HG02852 (cell line): ENCODE results near the gene BBS1.

Experiments used
- ATAC-seq: cut with Tn5 transposase; IDR thresholded peaks from one replicate; pipeline ENCODE4 v1.9.1; 2021; ENCODE audit warnings: mild to moderate bottlenecking, moderate library complexity; ENCODE audit not compliant: unreplicated experiment

BBS1 gene

DNA sequence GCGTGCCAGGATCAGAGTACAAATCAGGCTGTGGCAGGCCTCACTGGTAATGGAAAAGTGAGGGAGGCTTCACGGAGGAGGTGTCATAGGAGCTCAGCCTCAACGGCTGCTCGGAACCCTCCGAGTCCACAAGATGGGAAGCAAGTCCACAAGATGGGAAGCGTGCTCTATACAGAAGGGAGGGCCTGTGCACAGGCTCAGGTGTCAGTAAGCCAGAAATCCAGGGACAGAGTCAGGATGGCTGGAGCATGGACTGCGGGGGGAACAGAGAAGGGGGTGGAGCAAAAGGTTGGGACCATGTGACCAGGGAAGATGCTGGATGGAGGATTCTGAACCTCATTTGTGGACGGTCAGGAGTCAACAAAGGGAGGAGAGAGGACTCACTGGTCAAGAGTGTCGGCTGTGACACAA lies 33.6 kb upstream of the BBS1 start:
- no peak for ATAC-seq

DNA sequence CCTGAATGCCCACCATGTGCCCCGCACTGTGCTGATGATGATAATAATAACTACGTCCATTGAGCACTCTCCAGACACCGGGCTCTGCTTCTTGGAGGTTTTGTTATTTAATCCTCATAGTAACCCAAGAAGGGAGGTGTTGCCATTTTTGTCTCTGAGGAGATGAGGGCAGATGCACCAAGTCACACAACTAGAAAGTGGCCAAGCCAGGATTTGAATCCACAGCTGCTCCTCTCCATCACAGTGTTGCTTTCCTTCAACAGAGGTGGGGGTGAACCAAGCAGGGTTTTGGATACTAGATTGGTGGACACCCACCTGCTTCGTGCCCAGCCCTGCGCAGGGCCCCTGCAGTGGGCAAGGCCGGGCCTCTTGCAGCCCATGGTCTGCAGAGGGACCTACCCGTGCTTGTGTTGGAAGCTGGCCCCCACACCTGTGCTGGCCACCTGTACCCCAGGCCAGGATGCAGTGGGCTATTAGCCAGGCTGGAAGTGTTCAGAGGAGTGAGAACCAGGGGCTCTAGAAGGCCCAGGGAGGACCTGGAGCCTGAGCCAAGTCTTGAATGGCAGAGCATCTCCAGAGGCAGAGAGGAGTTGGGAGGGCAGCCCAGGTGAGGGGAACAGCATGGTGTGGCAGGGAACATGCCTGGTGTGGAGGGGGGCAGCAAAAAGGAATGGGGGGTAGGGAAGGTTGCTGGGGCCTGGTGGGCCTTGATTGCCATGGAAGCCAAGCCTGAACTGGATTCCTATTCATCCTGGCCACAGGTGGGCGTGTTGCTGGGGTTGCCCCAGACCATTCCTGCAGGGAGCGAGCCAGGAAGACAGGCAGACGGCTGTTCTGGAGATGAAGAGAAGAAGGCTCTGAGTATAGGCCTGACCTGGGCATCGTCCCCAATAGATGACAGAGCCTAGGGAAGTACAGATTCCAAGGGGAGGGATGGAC lies 32.9 kb upstream of the BBS1 start:
- ATAC-seq, result no peak

DNA sequence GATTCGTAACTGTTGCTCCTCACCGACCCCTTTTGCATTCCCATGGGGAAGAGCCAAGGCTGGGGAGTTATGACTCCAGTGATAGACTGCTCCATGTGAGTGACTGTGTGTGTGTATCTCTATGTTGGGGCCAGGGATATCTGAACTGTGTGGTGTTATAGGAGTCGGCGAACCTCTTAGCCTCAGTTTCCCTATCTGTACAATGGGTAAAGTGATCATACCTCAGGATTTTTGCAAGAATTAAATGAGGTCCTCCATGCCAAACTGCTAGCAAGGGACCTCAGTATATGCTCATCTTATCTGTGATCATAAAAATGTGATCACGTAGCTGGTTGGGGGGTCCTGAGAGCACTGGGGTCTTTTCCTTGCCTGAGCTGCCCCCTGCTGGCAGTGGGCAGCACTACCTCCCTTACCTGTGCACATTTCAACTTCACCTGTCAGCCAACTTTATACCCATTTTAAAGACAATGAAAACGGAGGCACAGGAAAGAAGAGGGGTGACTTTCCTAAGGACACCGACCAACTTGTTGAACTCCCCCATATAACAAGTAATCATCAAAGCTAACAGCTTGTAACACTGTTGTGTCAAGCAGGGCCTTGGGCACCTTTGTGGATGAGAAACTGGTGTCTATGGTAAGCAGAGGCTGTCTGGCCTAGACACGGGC lies 31.6 kb upstream of the BBS1 start:
- ATAC-seq, result no peak

DNA sequence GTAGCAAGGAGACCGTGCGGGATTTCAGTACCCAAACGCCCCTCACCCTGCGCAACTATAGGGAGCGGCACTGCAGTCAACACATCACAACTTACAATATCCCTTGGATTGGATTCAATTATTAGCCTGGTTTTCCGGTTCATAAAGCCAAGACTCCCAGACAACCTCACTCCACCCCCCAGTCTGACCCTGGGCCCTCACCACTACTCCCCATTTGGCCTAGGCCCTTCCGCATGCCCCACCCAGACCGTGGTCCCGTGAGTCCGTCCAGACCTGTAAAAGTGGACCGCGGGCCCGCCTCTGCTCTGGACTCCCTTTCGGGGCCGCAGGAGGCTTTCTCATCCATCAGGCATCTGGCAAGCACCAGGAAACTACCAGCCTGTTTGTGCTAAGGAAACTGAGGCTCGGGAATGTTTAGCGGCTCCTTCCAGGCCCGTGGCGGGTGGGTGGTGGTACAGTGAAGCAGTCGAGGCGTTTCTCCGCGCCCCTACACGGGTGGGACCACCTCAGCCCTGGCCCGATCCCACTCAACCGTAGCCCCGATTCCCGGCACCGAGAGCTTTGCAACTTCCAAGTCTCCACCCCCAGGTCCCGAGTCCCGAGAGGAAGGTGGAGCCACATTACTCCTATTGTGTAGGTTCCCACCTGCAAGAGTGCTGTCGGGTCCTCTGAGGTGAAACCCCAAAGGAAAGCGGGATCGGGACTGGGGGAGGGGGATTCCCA lies 30.9 kb upstream of the BBS1 start:
- ATAC-seq, result peak; percentile 15

DNA sequence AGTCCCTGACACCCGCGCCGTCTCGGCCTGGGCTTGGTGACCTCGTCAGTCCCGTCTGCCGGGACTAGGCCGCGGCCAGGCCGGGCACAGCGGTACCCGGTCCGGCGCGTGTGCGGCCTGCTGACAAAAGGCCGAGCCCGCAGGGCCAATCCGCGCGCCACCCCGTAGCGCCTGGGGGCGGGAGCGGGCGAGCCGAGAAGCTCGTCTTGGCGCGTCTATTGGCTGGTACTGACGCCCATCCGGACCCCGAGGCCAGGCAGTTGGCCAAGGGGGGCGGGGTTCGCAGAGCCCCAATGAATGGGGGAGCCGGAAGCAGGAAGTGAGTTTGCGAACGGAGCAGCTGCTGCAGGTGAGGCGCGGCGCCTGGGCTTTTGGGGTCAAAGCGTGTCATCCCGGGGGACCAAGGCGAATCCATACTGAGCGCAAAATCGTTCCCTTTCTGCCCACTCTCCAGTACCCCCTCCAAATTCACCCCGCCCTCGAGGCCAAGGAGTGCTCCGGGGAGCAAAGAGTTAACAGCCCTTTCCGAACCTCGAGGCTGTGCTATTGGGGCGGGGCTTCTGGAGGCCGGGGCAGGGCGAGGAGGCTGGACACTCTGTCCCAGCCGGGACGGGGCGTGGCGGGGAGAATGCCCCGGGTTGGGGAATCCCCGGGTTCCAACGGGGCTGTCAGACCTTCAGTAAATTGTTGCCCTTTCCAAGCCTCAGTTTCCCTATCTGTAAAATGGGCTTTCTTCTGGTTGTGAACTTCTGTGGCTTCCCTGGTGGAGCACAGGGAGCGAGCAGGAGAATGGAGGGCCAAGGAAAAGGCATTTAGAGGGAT lies 30.1 kb upstream of the BBS1 start, which contains the start of gene DPP3:
TSS of gene DPP3 (plus strand) at position 318 of the 822 bp plus-strand sequence. CDS start 1,767 bp downstream, outside the sequence.
- peak; percentile 90 for ATAC-seq

DNA sequence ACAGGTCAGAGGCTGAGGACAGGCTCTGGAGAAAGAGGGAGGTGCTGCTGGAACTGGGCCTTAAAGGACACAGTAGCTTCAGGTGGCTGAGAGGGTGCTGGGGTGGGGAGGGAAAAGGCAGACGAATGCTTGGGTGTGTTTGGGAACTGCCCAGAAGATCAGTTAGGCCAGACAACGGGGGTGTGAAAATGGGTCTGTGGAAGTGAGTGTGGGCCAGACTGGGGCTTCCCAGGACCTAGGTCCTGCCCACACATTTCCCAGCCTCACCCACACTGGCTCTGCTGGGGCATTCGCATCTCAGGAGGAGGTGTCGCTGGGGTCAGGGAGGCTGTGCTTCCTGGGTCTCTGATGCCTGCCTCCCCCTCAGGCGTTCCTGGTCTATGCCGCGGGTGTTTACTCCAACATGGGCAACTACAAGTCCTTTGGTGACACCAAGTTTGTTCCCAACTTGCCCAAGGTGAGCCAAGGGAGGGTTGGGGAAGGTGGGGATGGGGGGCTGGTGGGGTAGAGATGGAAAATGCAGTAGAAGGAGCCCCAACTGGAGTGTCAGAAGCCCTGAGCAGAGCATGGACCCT lies 25.5 kb upstream of the BBS1 start:
- no peak for ATAC-seq

DNA sequence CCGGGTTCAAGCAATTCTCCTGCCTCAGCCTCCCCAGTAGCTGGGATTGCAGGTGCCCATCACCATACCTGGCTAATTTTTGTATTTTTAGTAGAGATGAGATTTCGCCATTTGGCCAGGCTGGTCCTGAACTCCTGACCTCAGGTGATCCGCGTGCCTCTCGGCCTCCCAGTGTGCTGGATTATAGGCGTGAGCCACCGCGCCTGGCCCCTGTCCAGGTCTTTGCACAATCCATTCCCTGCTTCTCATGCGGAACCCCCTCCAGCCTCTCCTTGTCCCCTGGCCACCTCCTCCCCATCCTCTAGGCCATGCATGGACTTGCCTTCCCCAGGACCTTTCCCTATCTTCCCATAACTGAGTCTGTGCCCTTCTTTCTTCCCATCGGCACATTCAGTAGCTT lies 21.5 kb upstream of the BBS1 start:
- ATAC-seq, result no peak

DNA sequence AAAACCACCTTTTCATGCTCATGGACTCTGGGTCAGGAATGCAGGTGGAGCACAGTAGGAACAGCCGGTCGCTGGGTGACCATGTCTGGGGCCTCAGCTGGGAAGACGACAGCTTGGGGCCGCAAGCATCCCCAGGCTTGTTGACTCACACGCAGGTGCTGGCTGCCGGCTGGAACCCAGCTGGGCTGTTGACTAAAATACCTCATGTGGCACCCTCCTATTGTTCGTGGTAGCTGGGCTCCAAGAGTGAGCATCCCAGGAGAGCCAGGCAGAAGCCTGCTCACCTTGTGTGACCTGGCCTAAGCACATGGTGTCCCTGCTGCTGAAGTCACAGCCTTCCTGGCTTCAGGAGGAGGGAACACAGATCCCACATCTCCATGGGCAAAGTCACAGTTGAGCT lies 20.8 kb upstream of the BBS1 start:
- no peak for ATAC-seq

DNA sequence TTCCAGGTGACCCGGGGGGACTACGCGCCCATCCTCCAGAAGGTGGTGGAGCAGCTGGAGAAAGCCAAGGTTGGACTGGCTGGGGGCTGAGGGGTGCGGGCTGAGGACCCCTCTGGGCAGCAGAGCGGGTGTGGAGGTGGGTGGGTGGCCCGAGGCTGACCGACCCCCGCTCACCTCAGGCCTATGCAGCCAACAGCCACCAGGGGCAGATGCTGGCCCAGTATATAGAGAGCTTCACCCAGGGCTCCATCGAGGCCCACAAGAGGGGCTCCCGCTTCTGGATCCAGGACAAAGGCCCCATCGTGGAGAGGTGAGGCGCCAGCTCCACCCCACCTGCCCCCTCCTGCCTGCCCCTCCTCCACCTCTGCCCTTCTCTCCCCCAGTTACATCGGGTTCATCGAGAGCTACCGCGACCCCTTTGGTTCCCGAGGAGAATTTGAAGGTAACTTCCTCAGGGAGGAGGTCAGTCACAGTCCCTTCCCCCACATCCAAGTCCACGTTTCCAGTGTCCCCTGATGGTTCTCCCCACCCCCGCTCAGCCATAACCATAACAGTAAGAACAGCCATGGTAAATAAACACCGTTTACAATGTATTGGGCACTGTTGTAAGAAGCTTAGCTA lies 19.0 kb upstream of the BBS1 start:
- ATAC-seq, result no peak

DNA sequence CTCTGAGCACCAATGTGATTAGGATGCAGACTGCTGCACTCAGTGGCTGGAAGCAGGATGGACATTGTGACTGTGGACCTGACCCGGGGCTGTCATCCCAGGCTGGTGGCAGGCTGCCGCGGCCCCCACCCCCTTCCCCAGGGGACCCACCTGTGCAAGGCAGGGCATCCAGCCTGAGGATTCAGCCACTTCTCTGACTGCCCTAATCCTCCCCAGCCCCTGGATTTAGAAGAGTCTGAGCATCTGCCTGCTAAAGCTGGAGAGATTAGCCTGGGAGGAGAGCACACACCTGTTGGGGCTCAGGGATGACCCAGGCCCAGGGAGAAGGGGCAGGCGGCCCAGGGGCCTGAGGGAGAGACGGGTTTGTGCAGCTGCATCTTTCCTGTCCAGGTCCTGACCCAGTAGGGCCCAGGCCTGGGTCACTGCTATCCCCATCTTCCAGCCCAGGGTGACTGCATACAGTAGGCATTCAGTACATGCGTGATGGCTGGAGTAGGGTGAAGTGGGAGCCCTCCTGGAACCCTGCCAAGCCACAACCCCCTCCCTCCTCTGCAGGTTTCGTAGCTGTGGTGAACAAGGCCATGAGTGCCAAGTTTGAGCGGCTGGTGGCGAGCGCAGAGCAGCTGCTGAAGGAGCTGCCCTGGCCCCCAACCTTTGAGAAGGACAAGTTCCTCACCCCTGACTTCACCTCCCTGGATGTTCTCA lies 18.1 kb upstream of the BBS1 start:
- ATAC-seq, result no peak

DNA sequence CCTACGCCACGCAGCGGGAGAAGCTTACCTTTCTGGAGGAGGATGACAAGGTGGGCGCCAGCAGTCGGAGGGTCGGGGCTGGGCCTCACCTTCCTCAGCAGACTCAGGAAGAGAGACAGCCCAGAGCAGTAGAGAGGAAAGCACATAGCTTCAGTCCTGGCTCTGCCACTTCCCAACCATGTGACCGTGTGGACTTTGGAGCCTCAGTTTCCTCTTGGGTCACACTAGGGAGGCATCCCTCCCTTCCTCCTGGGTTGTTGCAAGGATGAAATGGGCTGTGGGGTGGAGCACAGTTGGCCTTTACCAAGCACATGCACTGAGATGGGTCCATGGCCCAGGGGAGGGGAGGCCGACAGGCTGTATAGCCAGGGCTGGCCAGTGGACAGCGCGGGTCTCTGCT lies 17.3 kb upstream of the BBS1 start:
- ATAC-seq, result no peak

DNA sequence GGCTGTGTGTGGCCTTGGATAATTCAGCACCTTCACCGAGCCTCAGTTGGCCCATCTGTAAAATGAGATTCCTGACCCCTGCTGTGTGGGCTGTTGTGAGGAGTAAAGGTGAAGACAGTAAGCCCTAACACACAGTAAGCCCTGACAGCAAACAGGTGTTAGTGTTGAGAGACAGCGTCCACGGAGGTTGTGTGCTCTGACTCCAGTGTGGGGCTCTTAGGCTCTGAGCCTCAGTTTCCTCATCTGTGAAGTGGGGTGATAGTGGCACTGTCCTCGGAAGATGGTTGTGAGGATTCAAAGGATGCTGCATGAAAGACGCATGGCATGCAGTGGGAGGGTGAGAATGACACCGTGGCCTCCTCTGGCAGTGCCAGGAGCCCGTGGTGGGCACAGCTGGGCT lies 16.0 kb upstream of the BBS1 start:
- ATAC-seq, result no peak

DNA sequence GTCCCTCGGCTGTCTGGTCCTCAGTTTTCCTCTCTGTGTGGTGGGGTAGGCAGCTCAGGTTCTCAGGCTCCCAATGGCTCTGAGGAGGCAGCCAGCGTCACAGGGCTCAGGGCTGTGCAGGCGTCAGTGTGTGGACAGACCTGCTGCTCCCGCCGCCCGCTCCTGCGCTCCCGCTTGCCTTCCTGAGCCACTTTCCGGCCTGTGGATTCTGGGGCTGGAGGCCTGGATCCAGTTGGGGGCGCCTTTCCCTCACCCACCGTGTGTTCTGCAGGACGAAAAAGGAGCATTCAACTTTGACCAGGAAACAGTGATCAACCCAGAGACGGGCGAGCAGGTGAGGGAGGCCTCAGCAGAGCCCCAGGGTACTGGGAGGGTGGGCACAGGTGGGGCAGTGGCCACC lies 15.5 kb upstream of the BBS1 start:
- ATAC-seq, result no peak

DNA sequence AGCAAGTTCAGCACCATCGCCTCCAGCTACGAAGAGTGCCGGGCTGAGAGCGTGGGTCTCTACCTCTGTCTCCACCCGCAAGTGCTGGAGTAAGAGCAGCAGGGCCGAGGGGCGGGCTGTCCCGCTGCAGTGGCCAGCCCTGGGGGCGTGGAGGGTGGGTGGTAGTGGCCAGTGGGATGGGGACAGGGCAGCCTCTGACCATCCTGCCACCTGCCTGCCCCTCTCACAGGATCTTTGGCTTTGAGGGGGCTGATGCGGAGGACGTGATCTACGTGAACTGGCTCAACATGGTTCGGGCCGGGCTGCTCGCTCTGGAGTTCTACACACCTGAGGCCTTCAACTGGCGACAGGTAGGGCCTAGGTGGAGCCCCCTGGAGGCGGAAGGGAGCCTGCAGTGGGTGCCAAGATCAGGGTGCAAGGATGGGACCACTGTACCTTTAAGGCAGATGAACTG lies 15.0 kb upstream of the BBS1 start:
- ATAC-seq, result no peak

DNA sequence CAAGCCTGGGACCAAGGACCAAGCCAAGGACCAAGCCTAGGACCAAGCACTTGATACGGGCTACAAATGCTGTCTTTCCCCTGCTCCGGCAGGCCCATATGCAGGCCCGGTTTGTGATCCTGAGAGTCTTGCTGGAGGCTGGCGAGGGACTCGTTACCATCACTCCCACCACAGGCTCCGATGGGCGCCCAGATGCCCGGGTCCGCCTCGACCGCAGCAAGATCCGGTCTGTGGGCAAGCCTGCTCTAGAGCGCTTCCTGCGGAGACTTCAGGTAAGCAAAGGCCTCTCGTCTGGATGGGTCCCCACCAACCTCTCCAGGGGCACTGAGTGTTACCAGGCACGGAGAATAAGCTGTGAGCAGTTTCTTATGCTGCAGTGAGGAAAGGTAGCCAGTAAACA lies 13.2 kb upstream of the BBS1 start:
- no peak for ATAC-seq

DNA sequence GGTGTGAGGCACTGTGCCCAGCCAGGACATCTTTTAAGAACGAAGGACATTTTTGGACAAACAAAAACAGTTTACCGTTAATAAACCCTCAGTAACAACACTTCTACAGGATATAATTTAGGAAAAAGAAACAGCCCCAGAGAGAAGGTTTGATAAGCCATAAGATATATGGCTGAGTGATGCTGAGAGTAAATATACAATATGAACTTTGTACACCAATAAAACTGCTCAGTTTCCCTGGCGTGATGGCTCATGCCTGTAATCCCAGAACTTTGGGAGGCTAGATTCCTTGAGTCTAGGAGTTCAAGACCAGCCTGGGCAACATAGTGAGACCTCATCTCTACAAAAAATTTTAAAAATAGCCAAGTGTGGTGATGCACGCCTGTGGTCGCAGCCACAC lies 11.9 kb upstream of the BBS1 start:
- ATAC-seq, result no peak

DNA sequence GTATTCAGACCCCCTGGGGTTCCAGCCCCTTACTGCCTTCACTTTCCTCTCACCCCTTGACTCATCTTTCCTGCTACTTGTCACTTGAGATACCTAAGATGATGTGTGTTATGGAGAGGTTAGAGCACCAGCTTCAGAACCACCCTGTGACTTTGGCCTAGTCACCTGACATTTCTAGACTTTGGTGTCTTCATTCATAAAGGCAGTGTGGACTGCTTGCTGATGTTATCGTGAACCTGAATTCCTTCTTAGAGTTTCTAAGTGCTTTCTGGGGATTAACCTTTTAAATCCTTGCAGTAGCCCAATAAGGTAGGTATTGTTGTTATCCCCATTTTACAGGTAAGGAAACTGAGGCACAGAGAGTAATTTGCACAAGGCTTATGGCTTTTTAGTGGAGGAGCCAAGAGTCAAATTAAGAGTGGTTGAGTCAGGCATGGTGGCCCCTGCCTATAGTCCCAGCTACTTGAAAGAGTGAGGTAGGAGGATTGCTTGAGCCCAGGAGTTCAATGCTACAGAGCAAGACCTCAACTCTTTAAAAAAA lies 5.1 kb upstream of the BBS1 start:
- no peak for ATAC-seq

DNA sequence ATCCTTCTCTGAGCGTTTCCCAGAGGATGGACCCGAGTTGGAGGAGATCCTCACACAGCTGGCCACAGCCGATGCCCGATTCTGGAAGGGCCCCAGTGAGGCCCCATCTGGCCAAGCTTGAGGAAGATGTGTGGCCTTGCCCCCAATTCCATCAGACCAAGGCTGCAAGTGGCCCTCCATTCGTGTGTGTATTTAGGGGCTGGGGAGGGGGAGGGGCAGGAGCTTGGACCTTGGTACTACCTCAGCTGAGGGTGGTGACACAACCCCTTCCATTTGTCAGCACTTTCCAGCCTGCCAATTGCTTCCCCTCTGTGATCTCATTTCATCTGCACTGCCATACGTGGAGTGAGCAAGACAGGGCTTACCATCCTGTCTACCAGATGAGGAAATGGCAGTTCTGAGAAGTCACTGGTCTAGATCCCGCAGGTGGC lies 1.3 kb upstream of the BBS1 start:
- no peak for ATAC-seq

DNA sequence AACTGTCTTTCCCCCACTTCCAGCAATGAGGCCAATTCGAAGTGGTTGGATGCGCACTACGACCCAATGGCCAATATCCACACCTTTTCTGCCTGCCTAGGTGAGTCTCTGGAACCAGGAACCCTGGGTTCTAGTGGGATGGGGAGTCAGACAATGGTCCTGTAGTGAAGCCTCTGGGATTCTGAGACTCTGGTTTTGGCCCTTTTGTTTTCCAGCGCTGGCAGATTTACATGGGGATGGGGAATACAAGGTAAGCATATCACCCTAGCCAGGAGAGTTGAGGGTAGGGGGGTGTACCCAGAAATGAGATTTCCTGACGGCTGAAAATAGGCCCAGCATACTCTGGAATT lies 530 bp downstream of the BBS1 start:
- ATAC-seq, result no peak
